Panc1 (cell line): Measurements from ENCODE around the gene MUL1.

Experiments used
- CTCF ChIP-seq: fragments of 450-650 bp; IDR thresholded peaks from 2 replicates; pipeline ENCODE4 v1.5.1; 2017; ENCODE audit warnings: mild to moderate bottlenecking
- POLR2AphosphoS5 ChIP-seq: IDR thresholded peaks from 2 replicates; pipeline ENCODE4 v1.6.1; 2012; ENCODE audit warnings: mild to moderate bottlenecking, low read depth, low read length, moderate library complexity
- REST ChIP-seq, 2 experiments: IDR thresholded peaks; 2 replicates each; pipeline ENCODE4 v1.6.1; 2011 to 2012; ENCODE audit warnings: low read depth in 2 of 2, control low read depth in 1 of 2, low read length in 1 of 2, mild to moderate bottlenecking in 1 of 2, moderate library complexity in 1 of 2; ENCODE audit not compliant: insufficient read depth in 1 of 2
- TCF7L2 ChIP-seq: IDR thresholded peaks from 2 replicates; pipeline ENCODE4 v1.6.1; 2011; ENCODE audit warnings: mild to moderate bottlenecking, low read depth, low read length, inconsistent platforms

GRCh38 chr1:20480951-20481617 lies 26.9 kb downstream of the MUL1 start:
- TF ChIP-seq CTCF (no peak), POLR2AphosphoS5 (no peak), TCF7L2 (no peak), REST (IDR thresholded peaks at IDR 0.05; ENCODE audit: insufficient read depth in 1 of 2, low read depth in 2 of 2, low read length in 1 of 2) (no peak)
